WTC11 (cell line): ENCODE measurements around the gene ENOX2.

Experiments used
- IRF2 ChIP-seq: sonication (generic); formaldehyde crosslinking; IDR thresholded peaks from 2 replicates; pipeline ENCODE4 v1.8.0; 2022; ENCODE audit warnings: low read depth, missing genetic modification reagents, borderline replicate concordance
- USF1 ChIP-seq: sonication (generic); formaldehyde crosslinking; IDR thresholded peaks from 2 replicates; pipeline ENCODE4 v1.8.0; 2022; ENCODE audit warnings: mild to moderate bottlenecking, missing genetic modification reagents
- ZNF121 ChIP-seq: sonication (generic); formaldehyde crosslinking; IDR thresholded peaks from 2 replicates; pipeline ENCODE4 v1.8.0; 2023; ENCODE audit warnings: missing genetic modification reagents
- TF ChIP-seq, protein P1 (sequence below): fragments of 200-600 bp; IDR thresholded peaks from 2 replicates; pipeline ENCODE4 v1.8.0; 2022; ENCODE audit warnings: antibody characterized with exemption

GRCh38 chrX:130771648-130772047 lies 131.4 kb downstream of the ENOX2 start:
- TF ChIP-seq, protein P1, sequence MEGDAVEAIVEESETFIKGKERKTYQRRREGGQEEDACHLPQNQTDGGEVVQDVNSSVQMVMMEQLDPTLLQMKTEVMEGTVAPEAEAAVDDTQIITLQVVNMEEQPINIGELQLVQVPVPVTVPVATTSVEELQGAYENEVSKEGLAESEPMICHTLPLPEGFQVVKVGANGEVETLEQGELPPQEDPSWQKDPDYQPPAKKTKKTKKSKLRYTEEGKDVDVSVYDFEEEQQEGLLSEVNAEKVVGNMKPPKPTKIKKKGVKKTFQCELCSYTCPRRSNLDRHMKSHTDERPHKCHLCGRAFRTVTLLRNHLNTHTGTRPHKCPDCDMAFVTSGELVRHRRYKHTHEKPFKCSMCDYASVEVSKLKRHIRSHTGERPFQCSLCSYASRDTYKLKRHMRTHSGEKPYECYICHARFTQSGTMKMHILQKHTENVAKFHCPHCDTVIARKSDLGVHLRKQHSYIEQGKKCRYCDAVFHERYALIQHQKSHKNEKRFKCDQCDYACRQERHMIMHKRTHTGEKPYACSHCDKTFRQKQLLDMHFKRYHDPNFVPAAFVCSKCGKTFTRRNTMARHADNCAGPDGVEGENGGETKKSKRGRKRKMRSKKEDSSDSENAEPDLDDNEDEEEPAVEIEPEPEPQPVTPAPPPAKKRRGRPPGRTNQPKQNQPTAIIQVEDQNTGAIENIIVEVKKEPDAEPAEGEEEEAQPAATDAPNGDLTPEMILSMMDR, result no peak
- no peak for TF ChIP-seq USF1
- no peak for TF ChIP-seq ZNF121 (CRISPR knock-in tag)
- no peak for TF ChIP-seq IRF2 (CRISPR knock-in tag)
